ENCODE data around the gene AGPAT1. TPM values are rescaled to one million over a fixed set of nuclear protein-coding genes. Genes with fewer than 3 reads are reported as not detected.
"Not testable (repeated sequence)": the region's sequence is repeated elsewhere in the genome, so short reads cannot be mapped to it uniquely, and the experiment has no call there.

The AGPAT1 gene
- polyA plus RNA-seq, 1 donor (not counting 4 experiments of a cell fraction or from before 2014, with no cell fraction given), result 46.4 TPM

DNA sequence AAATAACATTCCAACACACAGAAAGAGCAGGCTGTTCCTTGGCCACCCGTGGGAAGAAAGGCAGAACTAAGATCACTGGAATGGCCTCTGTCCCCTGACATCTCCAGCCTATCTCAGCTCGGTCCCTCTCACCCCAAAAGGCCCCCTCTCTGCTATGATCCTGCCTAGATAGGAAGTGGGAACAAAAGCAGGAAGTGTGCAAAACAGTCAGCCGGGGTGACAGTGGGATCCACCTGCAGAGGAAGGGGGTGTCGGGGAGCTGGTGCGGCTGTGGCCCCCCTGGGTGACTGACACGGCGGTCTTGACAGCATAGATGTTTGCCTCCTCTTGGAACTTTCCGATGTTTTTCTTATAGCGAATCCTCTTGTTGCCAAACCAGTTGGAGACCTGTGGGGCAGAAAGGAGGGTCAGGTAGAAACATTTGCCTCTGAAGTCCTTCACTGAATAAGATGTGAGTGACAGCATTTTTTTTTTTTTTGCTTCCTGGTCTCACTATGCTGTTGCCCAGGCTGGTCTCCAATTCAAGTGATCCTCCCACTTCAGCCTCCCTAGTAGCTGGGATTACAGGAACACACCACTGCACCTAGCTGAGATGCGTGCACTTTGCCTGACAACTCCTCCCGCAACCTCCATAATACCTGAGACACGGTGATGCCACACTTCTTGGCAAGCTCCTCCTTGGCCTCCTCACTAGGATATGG, 11.3 kb upstream of the AGPAT1 start:
- Histone ChIP-seq H3K27ac (ENCODE audit: control insufficient read depth, insufficient read depth, low read length) (no peak overlapping the region), H2AFZ (ENCODE audit: control insufficient read depth, low read length) (no peak overlapping the region), H3K4me1 (ENCODE audit: control insufficient read depth, extremely low read depth, insufficient read depth, low read length) (peaks cover 11% of the 10 kb centered on the region), H3K4me3 (ENCODE audit: control insufficient read depth in 2 of 3, extremely low read depth in 1 of 3, insufficient read depth in 2 of 3, low read depth in 1 of 3, low read length in 3 of 3) (no peak overlapping the region), H3K4me2 (ENCODE audit: control insufficient read depth, extremely low read depth, insufficient read depth, low read depth, low read length) (no peak overlapping the region), H3K27me3 (ENCODE audit: control insufficient read depth, extremely low read depth, insufficient read depth, low read length) (no peaks in the 10 kb centered on the region), H3K36me3 (ENCODE audit: control insufficient read depth in 2 of 2, extremely low read depth in 1 of 2, insufficient read depth in 2 of 2, low read length in 2 of 2) (peaks cover 12 to 15% of the 10 kb centered on the region in 2 experiments), H3K9ac (ENCODE audit: control insufficient read depth, extremely low read depth, insufficient read depth, low read length) (no peak overlapping the region), H3K79me2 (ENCODE audit: control insufficient read depth, insufficient read depth, low read length) (peaks cover 12% of the 10 kb centered on the region), H4K20me1 (ENCODE audit: control insufficient read depth, extremely low read depth, insufficient read depth, low read length) (no peaks in the 10 kb centered on the region), H3K9me3 (ENCODE audit: control insufficient read depth, low read depth, low read length) (no peaks in the 10 kb centered on the region), H3K9me1 (ENCODE audit: control insufficient read depth, extremely low read depth, insufficient read depth, low read length) (no peaks in the 10 kb centered on the region)
- dilution Hi-C loops (cut with MboI; ENCODE audit: extremely low pct_ligation_motif_present, low sequenced_read_pairs), result no loop called here
- DNase-seq (ENCODE audit: low read depth, low spot score) (no peak), FAIRE-seq (no peak)
- TF ChIP-seq, protein P1, sequence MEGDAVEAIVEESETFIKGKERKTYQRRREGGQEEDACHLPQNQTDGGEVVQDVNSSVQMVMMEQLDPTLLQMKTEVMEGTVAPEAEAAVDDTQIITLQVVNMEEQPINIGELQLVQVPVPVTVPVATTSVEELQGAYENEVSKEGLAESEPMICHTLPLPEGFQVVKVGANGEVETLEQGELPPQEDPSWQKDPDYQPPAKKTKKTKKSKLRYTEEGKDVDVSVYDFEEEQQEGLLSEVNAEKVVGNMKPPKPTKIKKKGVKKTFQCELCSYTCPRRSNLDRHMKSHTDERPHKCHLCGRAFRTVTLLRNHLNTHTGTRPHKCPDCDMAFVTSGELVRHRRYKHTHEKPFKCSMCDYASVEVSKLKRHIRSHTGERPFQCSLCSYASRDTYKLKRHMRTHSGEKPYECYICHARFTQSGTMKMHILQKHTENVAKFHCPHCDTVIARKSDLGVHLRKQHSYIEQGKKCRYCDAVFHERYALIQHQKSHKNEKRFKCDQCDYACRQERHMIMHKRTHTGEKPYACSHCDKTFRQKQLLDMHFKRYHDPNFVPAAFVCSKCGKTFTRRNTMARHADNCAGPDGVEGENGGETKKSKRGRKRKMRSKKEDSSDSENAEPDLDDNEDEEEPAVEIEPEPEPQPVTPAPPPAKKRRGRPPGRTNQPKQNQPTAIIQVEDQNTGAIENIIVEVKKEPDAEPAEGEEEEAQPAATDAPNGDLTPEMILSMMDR (optimal IDR thresholded peaks at IDR 0.05 in 1 of 3, IDR thresholded peaks at IDR 0.05 in 1 of 3, conservative IDR thresholded peaks at IDR 0.05 in 1 of 3; ENCODE audit: extremely low read depth in 1 of 3, insufficient read depth in 2 of 3, low read length in 3 of 3), result no peak
- no peak for TF ChIP-seq EZH2 (IDR thresholded peaks at IDR 0.05; ENCODE audit: low read length)

DNA sequence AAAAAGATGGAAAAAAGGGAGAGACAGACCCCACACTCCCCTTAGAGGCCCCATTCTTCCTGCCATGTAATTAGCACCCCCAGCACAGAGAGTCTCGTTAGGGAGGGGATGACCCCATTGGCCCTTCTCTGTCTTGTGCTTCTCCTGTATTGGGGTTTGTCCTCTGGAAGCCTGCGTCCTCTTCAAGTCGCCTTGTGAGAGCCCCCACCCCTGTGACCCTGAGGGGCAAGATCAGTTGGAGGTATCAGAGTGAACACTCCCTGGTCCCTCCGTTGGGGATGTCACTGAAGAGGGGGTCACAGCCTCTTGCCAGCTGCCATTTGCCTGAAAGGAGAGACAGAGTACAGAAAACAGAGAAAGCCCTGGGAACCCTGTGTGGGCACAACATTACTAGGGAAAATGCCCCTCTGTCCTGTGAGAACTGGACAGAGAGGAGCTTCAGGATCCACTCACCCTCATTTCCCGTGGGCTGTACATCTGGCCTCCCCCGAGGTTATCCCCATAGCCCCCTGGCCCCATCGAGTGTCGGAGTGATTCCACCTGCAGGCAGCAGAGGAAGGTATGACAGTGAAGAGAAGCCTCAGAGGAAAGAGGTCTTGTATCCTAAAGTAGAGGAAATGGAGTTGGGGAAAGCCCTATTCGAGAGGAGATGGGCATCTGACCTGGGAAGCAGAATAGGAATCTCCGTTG, 10.4 kb upstream of the AGPAT1 start:
- H3K4me3 ChIP-seq (ENCODE audit: control insufficient read depth in 2 of 3, extremely low read depth in 1 of 3, insufficient read depth in 2 of 3, low read depth in 1 of 3, low read length in 3 of 3); H3K4me2 ChIP-seq (ENCODE audit: control insufficient read depth, extremely low read depth, insufficient read depth, low read depth, low read length); H3K9ac ChIP-seq (ENCODE audit: control insufficient read depth, extremely low read depth, insufficient read depth, low read length); dilution Hi-C loops (cut with MboI; ENCODE audit: extremely low pct_ligation_motif_present, low sequenced_read_pairs); H4K20me1 ChIP-seq (ENCODE audit: control insufficient read depth, extremely low read depth, insufficient read depth, low read length); FAIRE-seq; H3K9me1 ChIP-seq (ENCODE audit: control insufficient read depth, extremely low read depth, insufficient read depth, low read length); H3K27me3 ChIP-seq (ENCODE audit: control insufficient read depth, extremely low read depth, insufficient read depth, low read length); H3K4me1 ChIP-seq (ENCODE audit: control insufficient read depth, extremely low read depth, insufficient read depth, low read length); H2AFZ ChIP-seq (ENCODE audit: control insufficient read depth, low read length); DNase-seq (ENCODE audit: low read depth, low spot score); H3K9me3 ChIP-seq (ENCODE audit: control insufficient read depth, low read depth, low read length): not testable (repeated sequence)
- H3K27ac ChIP-seq (ENCODE audit: control insufficient read depth, insufficient read depth, low read length), result peak overlapping the region; percentile 31
- peaks cover 12% of the 10 kb centered on the region for H3K79me2 ChIP-seq (ENCODE audit: control insufficient read depth, insufficient read depth, low read length)
- H3K36me3 ChIP-seq (ENCODE audit: control insufficient read depth in 2 of 2, extremely low read depth in 1 of 2, insufficient read depth in 2 of 2, low read length in 2 of 2), result peaks cover 12 to 15% of the 10 kb centered on the region in 2 experiments

DNA sequence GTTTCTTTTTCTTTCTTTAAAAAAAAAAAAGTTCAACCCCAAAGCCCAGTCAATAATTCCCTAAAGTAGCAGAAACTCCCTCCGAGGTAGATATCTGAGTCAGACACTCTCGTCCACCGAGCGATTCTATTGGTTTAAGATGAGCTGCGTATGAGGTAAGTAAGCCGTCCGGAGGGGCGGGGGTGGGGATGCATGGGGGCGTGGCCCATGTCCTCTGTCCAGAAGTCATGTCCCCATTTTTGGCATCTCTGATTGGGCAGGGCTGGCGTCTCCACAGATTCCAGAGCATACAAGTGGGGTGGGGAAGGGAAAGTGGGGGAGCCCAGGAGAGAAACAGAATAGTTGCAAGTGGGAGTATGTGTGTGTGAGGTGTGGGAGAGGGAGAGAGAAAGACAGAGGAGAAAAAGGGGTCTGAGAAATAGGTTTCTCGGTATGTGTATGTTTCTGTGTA, 9.8 kb upstream of the AGPAT1 start:
- H3K4me1 ChIP-seq (ENCODE audit: control insufficient read depth, extremely low read depth, insufficient read depth, low read length); H3K4me3 ChIP-seq (ENCODE audit: control insufficient read depth in 2 of 3, extremely low read depth in 1 of 3, insufficient read depth in 2 of 3, low read depth in 1 of 3, low read length in 3 of 3); H3K4me2 ChIP-seq (ENCODE audit: control insufficient read depth, extremely low read depth, insufficient read depth, low read depth, low read length); H4K20me1 ChIP-seq (ENCODE audit: control insufficient read depth, extremely low read depth, insufficient read depth, low read length); FAIRE-seq; H3K27me3 ChIP-seq (ENCODE audit: control insufficient read depth, extremely low read depth, insufficient read depth, low read length); DNase-seq (ENCODE audit: low read depth, low spot score); H3K9me3 ChIP-seq (ENCODE audit: control insufficient read depth, low read depth, low read length); H3K9ac ChIP-seq (ENCODE audit: control insufficient read depth, extremely low read depth, insufficient read depth, low read length); dilution Hi-C loops (cut with MboI; ENCODE audit: extremely low pct_ligation_motif_present, low sequenced_read_pairs); H2AFZ ChIP-seq (ENCODE audit: control insufficient read depth, low read length); H3K9me1 ChIP-seq (ENCODE audit: control insufficient read depth, extremely low read depth, insufficient read depth, low read length): not testable (repeated sequence)
- Histone ChIP-seq H3K79me2 (ENCODE audit: control insufficient read depth, insufficient read depth, low read length) (peaks cover 12% of the 10 kb centered on the region), H3K27ac (ENCODE audit: control insufficient read depth, insufficient read depth, low read length) (peak overlapping the region; percentile 31), H3K36me3 (ENCODE audit: control insufficient read depth in 2 of 2, extremely low read depth in 1 of 2, insufficient read depth in 2 of 2, low read length in 2 of 2) (peaks cover 18% of the 10 kb centered on the region in 2 experiments)

Measured in keratinocyte (primary cell).